MM.1S (cell line): ENCODE data around the gene TPD52L2.

Experiments used
- CTCF ChIP-seq: fragments of 300-600 bp; sonication (generic); IDR thresholded peaks from 2 replicates; pipeline ENCODE4 v1.5.1; 2016; ENCODE audit warnings: antibody characterized with exemption, low read length, mixed read lengths
- EZH2 ChIP-seq: fragments of 300-600 bp; sonication (generic); optimal IDR thresholded peaks from 2 replicates; pipeline ENCODE3; 2017; ENCODE audit warnings: low read depth, mild to moderate bottlenecking, antibody characterized with exemption, low read length, mixed read lengths
- EZH2phosphoT487 ChIP-seq: fragments of 300-600 bp; sonication (generic); IDR thresholded peaks from 2 replicates; pipeline ENCODE4 v1.6.1; 2018; ENCODE audit warnings: antibody characterized with exemption, low read length

- TF ChIP-seq EZH2phosphoT487 (no peak), CTCF (no peak), EZH2 (no peak)
Observed at GRCh38 chr20:63829945-63830835, 34.9 kb upstream of the TPD52L2 start.
